NCI-H2227 treated with DMSO at 0.1 percent for 48 hours (cell line): ENCODE data around the gene NCAPH2.
A peak's percentile ranks its signal among the peaks of the same experiment; 100 is the strongest.

ENCODE experiments used
- DNase-seq: peaks from one replicate; lab custom pipeline; 2025; lab: John Stamatoyannopoulos, UW

NCAPH2 gene

DNA sequence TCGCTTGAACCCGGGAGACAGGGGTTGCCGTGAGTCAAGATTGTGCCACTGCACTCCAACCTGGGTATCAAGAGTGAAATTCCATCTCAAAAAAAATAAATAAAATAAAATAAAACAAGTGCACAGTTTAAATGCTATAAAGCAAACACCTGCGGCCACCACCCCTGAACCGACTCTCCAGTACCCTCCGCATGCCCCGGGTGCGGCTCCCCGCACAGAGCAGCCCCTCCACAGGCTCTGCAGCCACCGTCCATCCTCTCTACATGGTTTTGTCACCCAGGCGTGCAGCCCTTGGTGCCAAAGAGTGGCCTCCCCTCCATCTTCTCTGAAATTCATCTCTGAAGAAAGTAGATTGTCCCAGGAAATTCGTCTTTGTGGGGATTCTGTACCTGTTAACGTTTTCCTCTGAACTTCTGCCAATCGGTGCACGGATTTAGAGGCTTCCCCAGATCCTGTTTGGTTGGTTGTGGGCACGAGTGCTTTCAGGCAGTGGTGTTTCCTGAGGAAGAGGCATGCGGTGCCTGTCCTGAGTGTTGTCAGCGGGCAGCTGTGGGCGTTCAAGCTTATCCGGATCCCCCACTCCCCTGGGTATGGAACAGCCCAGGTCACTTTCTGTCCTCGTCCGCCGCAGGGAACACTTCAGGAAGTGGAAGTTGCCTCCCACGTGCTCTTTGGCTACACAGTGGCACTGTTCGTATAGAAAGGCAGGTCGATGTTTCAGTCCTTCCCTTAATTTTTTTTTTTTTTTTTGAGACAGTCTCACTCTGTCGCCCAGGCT lies 17.3 kb upstream of the NCAPH2 start:
- DNase-seq, result no peak

DNA sequence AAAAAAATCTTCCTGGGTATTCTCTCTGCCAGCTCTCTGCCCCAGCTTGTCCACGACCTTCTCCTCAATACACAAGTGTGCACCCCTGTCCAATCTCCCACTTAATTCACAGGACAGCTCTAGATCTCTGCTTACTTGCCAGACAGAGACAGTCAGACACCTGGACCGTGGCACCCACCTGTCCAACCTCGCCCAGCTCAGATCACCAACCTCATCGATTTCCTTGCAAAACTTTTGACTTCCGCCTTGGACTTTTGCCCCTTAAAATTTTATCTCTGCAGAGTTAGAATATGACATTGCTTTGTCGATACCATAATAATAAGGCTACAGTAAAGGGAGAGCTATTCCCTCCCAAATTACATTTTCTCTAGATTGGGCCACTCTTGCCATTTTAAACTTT lies 10.9 kb upstream of the NCAPH2 start:
- no peak for DNase-seq

GRCh38 chr22:50498322-50498890 lies 9.6 kb upstream of the NCAPH2 start:
- peak; percentile 68 for DNase-seq

GRCh38 chr22:50500452-50500851 lies 7.6 kb upstream of the NCAPH2 start:
- no peak for DNase-seq

DNA sequence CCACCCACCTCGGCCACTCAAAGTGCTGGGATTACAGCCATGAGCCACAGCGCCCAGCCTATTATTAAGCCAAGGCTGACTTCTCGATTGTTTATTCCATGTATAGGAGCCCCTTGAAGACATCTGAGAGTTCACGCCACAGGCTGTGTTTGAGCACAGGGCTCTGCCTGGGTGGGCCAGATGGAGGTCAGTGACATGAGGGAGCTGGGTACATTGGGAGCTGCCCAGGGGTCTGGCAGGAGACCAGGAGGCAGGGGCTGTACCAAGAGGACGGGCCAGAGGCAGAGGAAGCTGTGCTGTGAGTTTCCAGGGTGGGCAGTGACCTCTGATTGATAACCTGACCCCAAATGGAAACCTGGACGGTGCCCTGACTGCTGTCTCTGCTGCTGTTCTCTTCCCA lies 5.9 kb upstream of the NCAPH2 start:
- DNase-seq, result no peak

- no peak for DNase-seq
Measured at GRCh38 chr22:50502628-50503474, 5.2 kb upstream of the NCAPH2 start.

DNA sequence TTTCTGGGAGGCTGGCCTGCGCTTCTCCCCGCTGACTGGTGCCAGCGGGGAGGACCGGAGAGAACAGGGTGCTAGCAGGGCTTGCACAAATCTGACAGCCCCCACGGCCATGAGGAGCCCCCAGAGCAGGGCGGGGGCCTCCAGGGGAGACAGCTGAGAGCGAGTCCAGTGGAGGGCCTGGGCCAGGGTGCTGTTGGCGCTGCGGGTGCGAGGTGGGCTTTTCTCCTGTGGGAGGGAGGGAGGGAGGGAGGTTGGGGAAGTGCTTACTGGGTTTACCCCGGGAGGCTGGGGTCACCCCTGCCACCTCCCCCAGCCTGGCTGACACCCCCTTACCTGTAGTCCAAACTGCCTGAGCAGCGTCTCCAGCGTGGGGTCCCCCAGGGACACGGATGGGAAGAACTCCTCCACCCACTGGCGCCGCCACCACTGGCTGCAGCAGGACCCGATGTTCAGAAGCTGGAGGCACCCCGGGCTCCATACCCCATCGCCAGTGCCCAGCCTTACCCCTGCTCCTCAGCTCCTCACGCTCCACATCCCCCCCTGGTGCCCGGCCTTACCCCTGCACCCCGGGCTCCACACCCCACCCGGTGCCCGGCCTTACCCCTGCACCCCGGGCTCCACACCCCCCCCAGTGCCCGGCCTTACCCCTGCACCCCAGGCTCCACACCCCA lies 4.4 kb upstream of the NCAPH2 start:
- no peak for DNase-seq

GRCh38 chr22:50504369-50505211 lies 3.4 kb upstream of the NCAPH2 start:
- no peak for DNase-seq

DNA sequence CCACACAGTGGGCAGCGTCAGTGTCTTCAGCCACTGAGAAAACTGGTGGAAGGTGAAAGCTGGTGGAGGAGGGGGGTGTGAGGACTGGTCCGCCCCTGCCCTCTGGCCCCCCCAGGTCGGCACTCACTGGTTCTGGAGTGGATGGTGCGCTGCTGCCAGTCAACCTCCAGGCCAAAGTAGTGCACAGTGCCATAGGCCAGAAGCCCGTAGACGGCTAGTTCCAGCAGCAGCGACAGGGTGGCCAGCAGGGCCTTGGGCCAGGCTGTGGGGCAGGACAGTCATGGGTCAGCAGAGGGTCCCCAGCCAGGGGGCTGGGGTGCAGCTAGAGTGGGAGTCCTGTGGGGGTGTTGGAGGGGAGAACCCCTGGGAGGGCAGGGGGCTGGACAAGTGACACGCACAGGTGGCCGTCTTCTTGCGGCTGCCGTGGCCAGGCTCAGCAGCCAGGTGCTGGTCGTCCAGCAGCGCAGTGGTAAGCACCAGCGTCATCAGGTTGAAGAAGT lies 2.7 kb upstream of the NCAPH2 start:
- DNase-seq, result no peak

GRCh38 chr22:50505776-50506610 lies 2.0 kb upstream of the NCAPH2 start:
- DNase-seq, result no peak

- no peak for DNase-seq
Measured at GRCh38 chr22:50506611-50507420, 1.2 kb upstream of the NCAPH2 start.

DNA sequence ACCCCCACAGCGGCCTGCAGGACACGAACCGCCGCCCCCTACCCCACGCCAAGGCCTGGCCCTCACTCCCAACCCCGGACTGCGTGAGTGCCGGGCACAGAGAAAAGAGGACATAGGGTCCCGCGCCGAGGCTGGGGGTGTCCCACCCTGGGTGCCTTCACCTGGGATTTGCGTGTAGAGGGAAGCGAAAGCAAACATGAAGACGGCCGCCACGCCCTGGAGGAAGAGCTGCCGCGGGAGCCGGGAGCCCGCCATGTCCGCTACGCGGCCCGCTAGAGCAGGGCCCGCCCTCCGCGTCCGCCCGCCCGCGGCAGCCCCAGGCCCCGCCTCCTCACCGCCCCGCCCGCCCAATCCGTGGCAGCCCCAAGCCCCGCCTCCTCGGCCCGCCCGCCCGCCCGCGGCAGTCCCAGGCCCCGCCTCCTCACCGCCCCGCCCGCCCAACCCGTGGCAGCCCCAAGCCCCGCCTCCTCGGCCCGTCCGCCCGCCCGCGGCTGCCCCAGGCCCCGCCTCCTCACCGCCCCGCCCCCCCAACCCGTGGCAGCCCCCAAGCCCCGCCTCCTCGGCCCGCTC lies 518 bp upstream of the NCAPH2 start, which contains the start of gene LMF2:
LMF2 (minus strand) TSS at position 282 of the 570 bp plus-strand sequence; CDS start at position 255, 27 bp downstream.
- peak; percentile 91 for DNase-seq

GRCh38 chr22:50508897-50509296 lies 873 bp downstream of the NCAPH2 start:
- no peak for DNase-seq

GRCh38 chr22:50513175-50513574 lies 5.2 kb downstream of the NCAPH2 start:
- no peak for DNase-seq

DNA sequence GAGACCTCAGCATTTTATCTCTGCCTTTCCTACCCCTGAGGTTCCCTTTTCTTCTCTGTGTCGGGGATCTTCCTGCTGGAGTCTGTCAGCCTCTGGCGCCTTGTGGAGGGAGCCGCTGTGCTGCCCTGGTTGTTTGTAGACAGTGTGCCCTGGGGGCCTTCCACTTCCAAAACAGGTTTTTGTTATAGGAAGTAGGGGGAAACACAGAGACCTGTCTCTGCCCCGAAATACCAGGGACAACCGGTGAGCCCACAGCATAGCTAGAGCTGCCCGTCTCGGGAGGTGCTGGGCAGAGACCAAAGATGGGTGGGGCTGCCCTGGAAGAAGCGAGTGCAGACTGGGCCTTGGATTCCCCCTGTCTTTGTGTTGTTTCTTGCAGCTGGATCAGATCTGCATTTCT lies 8.0 kb downstream of the NCAPH2 start:
- no peak for DNase-seq

- no peak for DNase-seq
Measured at GRCh38 chr22:50516891-50517290, 8.9 kb downstream of the NCAPH2 start.

GRCh38 chr22:50517495-50518260 lies 9.7 kb downstream of the NCAPH2 start:
- no peak for DNase-seq

DNA sequence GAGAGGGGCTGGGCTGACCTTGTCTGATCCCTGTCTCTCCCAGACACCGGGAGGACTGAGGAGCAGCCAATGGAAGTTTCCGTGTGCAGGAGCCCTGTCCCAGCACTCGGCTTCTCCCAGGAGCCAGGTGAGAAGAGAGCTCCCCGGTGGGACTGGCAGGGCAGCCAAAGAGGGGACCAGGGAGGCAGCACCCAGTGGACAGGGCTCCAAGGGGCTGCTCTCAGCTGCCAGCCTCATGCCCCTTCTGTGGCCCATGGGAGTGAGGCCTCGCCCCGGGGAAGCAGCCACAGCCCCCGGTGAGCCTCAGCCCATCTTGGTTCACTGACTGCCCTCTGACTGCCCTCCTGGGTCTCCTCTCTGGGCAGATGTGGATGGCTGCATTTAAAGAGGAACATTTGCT lies 10.6 kb downstream of the NCAPH2 start:
- no peak for DNase-seq
